Measurements from ENCODE around the gene SDF4. TPM values are rescaled to one million over a fixed set of nuclear protein-coding genes. Genes with fewer than 3 reads are reported as not detected.

The SDF4 gene
- total and polyA plus RNA-seq, 2 of the 13 experiments (the other 11 are each of a cell fraction or from before 2014, with no cell fraction given) = 80.8 to 107 TPM

GRCh38 chr1:1236176-1236763 is 4.5 kb upstream of the SDF4 start (continued):
- TF ChIP-seq E2F5 (CRISPR knock-in tag; conservative IDR thresholded peaks at IDR 0.05) (no peak), ATF7 (IDR thresholded peaks at IDR 0.05) (no peak), ATF7 (CRISPR knock-in tag; IDR thresholded peaks at IDR 0.05) (0 out of 2 replicates have a peak, but pooled peaks have one; percentile 41), ZBTB38 (CRISPR knock-in tag; IDR thresholded peaks at IDR 0.05) (no peak), TOE1 (CRISPR knock-in tag; IDR thresholded peaks at IDR 0.05) (no peak), ZNF768 (CRISPR knock-in tag; IDR thresholded peaks at IDR 0.05) (0 out of 2 replicates have a peak, but pooled peaks have one; percentile 8), AGO2 (optimal IDR thresholded peaks at IDR 0.05; ENCODE audit: low read depth, low read length) (peak; percentile 88), SP1 (IDR thresholded peaks at IDR 0.05) (no peak), SP1 (CRISPR knock-in tag; IDR thresholded peaks at IDR 0.05) (no peak), CCDC6 (CRISPR knock-in tag; IDR thresholded peaks at IDR 0.05) (no peak), BATF2 (CRISPR knock-in tag; IDR thresholded peaks at IDR 0.05) (no peak), ZBTB2 (CRISPR knock-in tag; IDR thresholded peaks at IDR 0.05; ENCODE audit: low read depth) (no peak), ZC3H4 (CRISPR knock-in tag; IDR thresholded peaks at IDR 0.05; ENCODE audit: borderline replicate concordance) (0 out of 2 replicates have a peak, but pooled peaks have one; percentile 22), TFE3 (CRISPR knock-in tag; IDR thresholded peaks at IDR 0.05) (no peak), IRF2 (CRISPR knock-in tag; IDR thresholded peaks at IDR 0.05) (no peak), AFF4 (CRISPR knock-in tag; IDR thresholded peaks at IDR 0.05) (no peak), SPEN (CRISPR knock-in tag; IDR thresholded peaks at IDR 0.05; ENCODE audit: low read depth) (0 out of 2 replicates have a peak, but pooled peaks have one; percentile 24), ZNF556 (CRISPR knock-in tag; IDR thresholded peaks at IDR 0.05; ENCODE audit: borderline replicate concordance) (0 out of 2 replicates have a peak, but pooled peaks have one; percentile 12), STAT6 (CRISPR knock-in tag; IDR thresholded peaks at IDR 0.05; ENCODE audit: borderline replicate concordance) (no peak)
